HG03064 (cell line): ENCODE results near the gene ELP5.
"Not testable (repeated sequence)": the region's sequence is repeated elsewhere in the genome, so short reads cannot be mapped to it uniquely, and the experiment has no call there.

Experiments used
- ATAC-seq: cut with Tn5 transposase; IDR thresholded peaks from one replicate; pipeline ENCODE4 v1.9.1; 2021; ENCODE audit warnings: low read depth; ENCODE audit not compliant: unreplicated experiment

ELP5 gene

GRCh38 chr17:7235693-7236665 is 16.0 kb upstream of the ELP5 start:
- ATAC-seq: no peak

GRCh38 chr17:7236808-7237207 is 15.2 kb upstream of the ELP5 start:
- ATAC-seq: no peak

DNA sequence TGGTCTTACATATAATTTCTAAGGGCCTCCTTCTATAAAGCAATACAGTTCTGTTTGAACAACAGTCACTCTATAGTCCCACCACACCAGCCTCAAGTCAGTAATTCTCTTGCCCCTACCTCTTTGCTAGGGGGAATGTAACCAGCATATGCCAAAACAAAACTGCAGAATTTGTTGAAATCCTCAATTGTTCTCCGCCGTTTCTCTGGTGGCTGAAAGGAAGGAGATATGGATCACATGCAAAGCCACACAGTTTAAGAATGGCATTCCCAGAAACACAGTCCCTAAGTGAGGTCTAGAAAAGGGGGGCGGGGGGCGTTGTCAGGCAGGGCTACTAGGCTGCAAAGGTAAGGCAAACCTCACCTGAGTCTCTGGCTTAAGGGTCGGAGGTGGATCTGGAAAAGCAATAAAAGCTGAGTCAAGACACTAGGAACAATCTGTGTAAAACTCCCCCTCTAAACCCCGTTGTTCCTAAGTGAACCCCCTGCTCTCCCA is 14.7 kb upstream of the ELP5 start:
- ATAC-seq: no peak

DNA sequence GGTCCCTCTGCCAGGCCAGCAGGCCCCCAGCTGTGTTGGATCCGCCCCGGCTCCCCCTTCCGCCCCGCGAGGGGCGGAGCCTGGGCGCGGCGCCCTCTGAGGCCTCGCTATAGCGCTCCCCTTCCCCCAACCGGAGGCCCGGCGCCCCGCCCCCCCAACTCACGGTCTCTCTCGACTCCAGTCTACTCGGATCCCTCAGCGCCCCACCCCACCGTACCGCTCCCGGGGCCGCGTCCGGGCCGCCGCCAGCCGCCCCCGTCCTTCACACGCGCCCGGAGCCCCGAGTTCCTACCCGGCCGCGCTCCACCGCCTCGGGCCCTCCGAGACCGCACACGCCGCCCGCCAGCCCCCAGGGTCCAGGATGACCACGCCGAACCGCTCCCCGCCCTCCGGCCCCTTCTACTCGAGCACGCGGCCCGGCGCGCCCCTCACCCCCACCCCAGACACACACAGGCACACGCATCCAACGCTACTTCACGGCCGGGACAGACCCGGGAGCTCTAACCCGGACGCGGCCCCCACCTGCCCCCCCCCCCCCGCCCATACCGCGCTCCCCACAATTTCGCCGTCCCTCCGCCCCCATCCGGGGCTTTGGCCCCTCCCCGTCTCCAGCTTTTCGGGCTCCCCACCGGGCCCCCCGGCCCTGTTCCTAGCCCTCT is 14.1 kb upstream of the ELP5 start:
- ATAC-seq: no peak

DNA sequence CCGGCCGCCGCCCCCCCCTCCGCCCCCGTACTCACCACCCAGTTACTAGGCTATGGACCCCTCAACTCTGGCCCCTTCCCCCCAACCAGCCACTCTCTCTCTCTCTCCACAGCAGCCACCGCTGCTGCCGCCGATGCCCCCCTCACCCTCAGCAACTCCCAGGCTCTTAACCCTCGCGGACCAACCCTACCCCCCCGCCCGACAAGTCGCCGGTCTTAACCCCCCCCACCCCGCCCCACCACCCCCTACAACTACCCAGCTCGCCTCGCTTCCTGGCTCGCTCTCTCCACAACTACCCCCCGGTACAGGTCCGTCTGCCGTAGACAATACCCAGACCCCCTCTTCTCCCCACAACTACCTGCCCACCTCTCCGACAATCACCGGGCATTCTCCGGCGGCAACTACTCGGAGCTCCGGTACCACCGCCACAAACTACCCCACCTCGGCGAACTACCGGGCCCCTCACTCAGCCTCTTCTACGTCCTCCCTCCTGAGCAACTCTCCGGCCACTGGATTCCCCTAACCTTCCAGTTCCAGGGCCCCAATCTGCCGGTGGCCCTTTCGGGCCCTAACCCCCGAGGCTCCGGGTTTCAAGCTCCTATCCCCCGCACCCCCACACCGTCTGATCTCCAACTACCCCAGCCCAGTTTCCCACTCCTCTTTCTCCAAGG is 13.5 kb upstream of the ELP5 start:
- no peak for ATAC-seq

- peak; percentile 38 for ATAC-seq
Observed at GRCh38 chr17:7239091-7240027, 12.7 kb upstream of the ELP5 start, which contains the start of gene PHF23. Gene PHF23, minus strand, starts transcription at chr17:7239457. Its CDS starts 178 bp downstream, at chr17:7239279.

GRCh38 chr17:7240375-7240774 is 11.6 kb upstream of the ELP5 start:
- no peak for ATAC-seq

DNA sequence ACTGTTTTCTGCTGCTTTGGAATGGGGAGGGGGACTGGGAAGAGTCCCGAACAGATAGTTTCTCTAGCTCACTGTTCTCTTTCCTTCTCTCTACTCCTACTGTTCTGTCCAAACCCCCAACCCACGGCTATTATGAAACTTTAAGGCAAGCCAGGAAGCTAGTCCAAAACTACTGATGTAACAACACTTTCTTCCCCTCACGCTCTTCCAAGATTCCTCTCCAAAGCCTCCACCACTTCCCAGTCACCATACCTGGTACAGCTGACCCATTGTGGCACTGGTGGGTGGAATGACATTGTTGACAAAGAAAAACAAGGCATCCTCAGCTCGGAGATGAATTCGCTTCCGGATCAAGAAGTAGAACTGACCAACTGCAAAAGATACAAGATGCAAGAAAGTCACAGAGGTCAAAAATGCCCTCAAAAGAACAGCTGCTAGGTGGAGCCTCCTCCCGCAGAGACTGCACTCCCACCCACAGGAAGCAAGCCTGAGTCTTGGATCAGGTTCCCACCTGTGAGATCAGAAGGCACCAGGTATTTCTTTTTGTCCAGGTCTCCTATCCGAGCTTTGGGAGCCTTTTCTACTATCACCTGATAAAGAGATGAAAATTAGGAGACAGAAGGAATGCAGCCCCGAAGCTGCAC is 10.8 kb upstream of the ELP5 start:
- ATAC-seq: no peak

DNA sequence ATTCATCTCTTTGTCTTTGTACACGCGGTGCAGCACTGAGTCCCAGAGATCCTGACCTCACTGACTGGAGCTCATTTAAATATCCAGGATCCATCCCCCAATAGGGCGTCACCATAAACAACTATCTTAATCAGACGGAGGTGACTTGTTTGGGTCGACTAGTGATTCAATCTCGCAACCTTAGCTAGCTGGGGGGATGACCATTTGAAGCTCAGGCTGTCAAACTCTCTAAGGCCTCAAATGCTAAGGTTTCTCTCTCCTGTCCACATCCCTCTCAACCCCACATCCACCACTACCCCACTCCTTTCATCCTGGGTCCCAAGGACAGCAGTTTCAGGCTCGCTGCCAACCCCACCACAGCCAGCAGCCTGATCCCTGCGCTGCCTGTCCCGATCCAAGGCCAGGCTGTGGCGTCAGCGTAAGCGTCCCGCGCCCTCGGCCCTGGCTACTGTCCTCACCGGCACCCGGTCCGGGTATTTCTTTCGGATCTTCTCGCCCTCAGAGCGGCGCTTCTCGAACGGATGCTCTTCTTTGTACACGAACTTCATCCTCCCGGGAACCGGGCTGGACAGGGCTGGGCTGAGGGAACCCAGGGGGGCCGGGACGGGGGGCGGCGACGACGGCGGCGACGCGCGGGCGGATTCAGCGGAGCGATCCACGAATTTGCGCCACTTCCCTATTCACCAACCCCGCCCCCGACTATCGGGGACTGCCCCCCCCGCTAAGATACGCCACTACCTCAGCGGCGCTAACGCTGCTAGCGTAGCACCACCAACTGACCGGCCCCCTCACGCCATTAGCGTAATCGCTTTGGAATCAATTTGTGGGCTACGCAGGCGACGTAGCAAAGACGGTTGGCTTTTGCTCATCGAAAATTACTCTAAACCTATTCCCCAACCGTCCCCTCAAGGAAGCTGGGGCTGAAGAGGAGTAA is 10.0 kb upstream of the ELP5 start, which contains the start of gene GABARAP:
GABARAP (minus strand) TSS at position 667 of the 934 bp plus-strand sequence; CDS start at position 548, 119 bp downstream.
- no peak for ATAC-seq

DNA sequence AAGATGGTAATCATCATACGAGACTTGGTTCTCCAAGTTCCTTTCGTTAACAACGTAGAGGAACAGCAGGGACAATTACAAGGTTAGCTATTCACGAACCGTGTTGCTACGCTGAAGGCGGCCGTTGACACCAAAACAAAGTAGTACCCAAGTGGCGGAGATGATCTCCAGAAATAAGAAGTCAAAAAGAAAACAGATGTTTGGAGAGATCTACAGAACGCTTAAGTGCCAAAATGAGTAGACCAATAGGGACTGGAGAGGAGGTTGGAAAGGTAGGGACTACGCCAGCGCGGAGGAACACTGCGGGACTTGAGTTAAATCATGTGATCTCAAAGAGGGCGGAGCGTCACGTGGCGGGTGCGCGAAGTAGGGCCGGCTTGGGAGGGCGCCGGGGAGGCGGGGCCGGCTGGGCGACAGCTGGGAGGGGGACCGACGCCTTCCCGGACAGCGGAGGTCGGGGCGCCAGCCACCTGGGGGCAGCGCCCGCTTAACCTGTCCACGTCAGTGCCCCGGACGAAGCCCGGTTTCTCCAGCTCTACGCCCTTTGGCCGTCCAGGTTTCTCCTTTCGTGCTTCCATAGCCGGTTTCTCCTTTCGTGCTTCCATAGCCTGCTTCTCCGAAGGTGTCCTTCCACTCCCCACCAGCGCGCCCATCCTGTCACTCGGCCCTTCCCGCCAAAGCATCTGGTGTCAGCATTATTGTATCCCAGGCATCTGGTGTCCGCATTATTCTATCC is 9.1 kb upstream of the ELP5 start:
- no peak for ATAC-seq

- ATAC-seq: no peak
Observed at GRCh38 chr17:7243453-7243729, 8.6 kb upstream of the ELP5 start.

DNA sequence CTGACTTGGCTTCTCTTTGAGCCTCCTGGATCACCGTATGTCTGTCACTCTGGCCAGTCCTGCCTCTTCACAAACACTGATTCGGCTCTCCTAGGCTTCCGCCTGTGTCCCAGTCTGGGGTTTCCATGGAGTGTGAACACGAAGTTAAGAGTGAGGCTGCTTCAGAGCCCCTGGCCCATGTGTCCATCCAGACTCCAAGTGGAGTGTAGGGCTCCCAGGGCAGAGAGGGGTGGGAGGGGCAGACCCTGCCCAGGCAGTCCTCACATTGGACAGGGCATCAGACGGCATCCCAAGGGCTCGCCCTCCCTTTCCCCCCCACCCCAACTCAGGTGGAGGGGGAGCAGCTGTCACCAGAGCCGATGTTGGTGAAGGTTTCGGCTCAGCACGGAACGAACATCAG is 8.2 kb upstream of the ELP5 start:
- not testable (repeated sequence) for ATAC-seq

DNA sequence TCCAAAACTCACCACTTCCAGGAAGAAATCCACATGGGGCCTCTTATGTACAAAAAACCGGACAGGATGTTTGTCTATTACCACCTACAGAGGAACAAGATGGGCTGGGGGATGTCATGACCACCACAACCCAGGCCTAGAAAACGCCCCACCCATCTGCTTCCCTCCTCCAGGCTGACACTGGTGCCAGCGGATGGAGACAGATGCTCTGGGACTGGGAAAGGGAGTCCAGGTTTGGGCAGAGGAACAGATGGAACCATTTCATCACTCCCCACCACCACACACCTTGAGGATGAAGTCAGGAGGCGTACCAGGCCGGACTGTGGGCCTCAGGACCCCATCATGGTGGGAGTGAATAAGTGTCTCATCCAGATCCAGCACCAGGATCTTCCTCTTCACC is 5.2 kb upstream of the ELP5 start:
- ATAC-seq: no peak

- ATAC-seq: no peak
Observed at GRCh38 chr17:7248796-7249195, 3.2 kb upstream of the ELP5 start.

DNA sequence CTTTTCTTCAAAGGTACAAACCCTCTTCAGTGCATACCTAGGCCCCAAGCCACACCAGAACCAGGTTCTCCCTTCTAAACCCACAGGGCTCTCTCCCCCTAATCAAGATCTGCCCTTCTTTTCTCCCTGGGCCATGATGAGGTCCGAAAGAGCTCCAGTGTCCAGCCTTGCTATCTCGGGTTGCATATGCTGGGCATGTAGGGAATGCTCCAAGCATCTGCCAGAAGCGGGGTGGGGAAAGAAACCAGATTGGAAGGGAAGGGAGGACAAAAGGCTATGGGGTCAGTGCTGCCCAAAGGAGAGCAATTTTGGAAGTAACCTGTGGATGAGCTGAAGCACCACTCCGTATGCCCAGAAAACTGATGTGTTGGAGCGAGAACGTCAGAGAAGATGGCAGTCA is 2.8 kb upstream of the ELP5 start:
- no peak for ATAC-seq

- no peak for ATAC-seq
Observed at GRCh38 chr17:7249830-7250229, 2.2 kb upstream of the ELP5 start.

GRCh38 chr17:7250695-7251627 is 1.1 kb upstream of the ELP5 start:
- no peak for ATAC-seq
